Common myeloid progenitor, CD34-positive (primary cell): Measurements from ENCODE around the gene ASS1.
"Not testable (repeated sequence)": the region's sequence is repeated elsewhere in the genome, so short reads cannot be mapped to it uniquely, and the experiment has no call there.

ENCODE experiments used
- CTCF ChIA-PET: fragments of 350-600 bp; sonication (Branson Sonifier 250); formaldehyde crosslinking; loops from one replicate; lab custom pipeline; 2021; ENCODE audit warnings: antibody characterized with exemption; lab: Charles Lee
- POLR2A ChIA-PET: fragments of 350-600 bp; sonication (Branson Sonifier 250); formaldehyde crosslinking; loops from one replicate; lab custom pipeline; 2021; ENCODE audit warnings: antibody characterized with exemption; lab: Charles Lee
- DNase-seq, 3 donors: peaks; one replicate each; pipeline versions ENCODE4 v3.0.0 to v3.0.0-alpha.2; 2013
- H3K27ac ChIP-seq, 2 experiments: 1 replicate in 1 of 2; 2 replicates in 1 of 2; pipeline ENCODE4 v1.7.0; 2013; ENCODE audit warnings: inconsistent platforms in 2 of 2, low read length in 2 of 2, mild to moderate bottlenecking in 2 of 2, low read depth in 1 of 2, moderate library complexity in 1 of 2; ENCODE audit not compliant: severe bottlenecking in 2 of 2, insufficient read depth in 1 of 2, poor library complexity in 1 of 2
- H3K27me3 ChIP-seq, 5 experiments: replicated peaks in 2 of 5; 1 replicate in 3 of 5; 2 replicates in 2 of 5; pipeline versions ENCODE4 v1.6.1 to v1.7.0; 2013; ENCODE audit warnings: low read length in 4 of 5, mild to moderate bottlenecking in 2 of 5, moderate library complexity in 2 of 5, inconsistent platforms in 1 of 5; ENCODE audit not compliant: insufficient read depth in 5 of 5, control insufficient read depth in 4 of 5
- H3K36me3 ChIP-seq, 4 experiments: 1 replicate in 2 of 4; 2 replicates in 2 of 4; pipeline versions ENCODE4 v1.6.1 to v1.7.0; 2013; ENCODE audit warnings: low read length in 3 of 4, control low read depth in 1 of 4, mild to moderate bottlenecking in 1 of 4; ENCODE audit not compliant: control insufficient read depth in 4 of 4, insufficient read depth in 4 of 4
- H3K4me1 ChIP-seq, 4 experiments: 1 replicate in 3 of 4; 2 replicates in 1 of 4; pipeline versions ENCODE4 v1.6.1 to v1.7.1; 2013; ENCODE audit warnings: low read length in 3 of 4, mild to moderate bottlenecking in 3 of 4, control low read depth in 1 of 4, inconsistent platforms in 1 of 4, moderate library complexity in 1 of 4; ENCODE audit not compliant: control insufficient read depth in 4 of 4, insufficient read depth in 4 of 4; ENCODE audit errors: control extremely low read depth in 1 of 4
- H3K4me3 ChIP-seq, 7 experiments: 1 replicate in 4 of 7; 2 replicates in 3 of 7; pipeline versions ENCODE4 v1.5.1 to v1.7.0; 2013; ENCODE audit warnings: mild to moderate bottlenecking in 7 of 7, low read length in 6 of 7, moderate library complexity in 6 of 7, inconsistent platforms in 2 of 7, low read depth in 2 of 7, control low read depth in 1 of 7; ENCODE audit not compliant: insufficient read depth in 4 of 7, control insufficient read depth in 1 of 7; ENCODE audit errors: extremely low read depth in 1 of 7
- H3K9me3 ChIP-seq, 5 experiments: 1 replicate in 4 of 5; 2 replicates in 1 of 5; pipeline versions ENCODE4 v1.6.1 to v1.7.1; 2013; ENCODE audit warnings: low read length in 4 of 5, mild to moderate bottlenecking in 2 of 5, inconsistent platforms in 1 of 5, low read depth in 1 of 5, moderate library complexity in 1 of 5; ENCODE audit not compliant: control insufficient read depth in 4 of 5, insufficient read depth in 2 of 5; ENCODE audit errors: control extremely low read depth in 1 of 5
- WGBS: methylation state at CpG from one replicate; pipeline ENCODE4 v1.1.5; 2013; ENCODE audit not compliant: insufficient coverage; 5-methylcytosine and 5-hydroxymethylcytosine counted together

The ASS1 gene

DNA sequence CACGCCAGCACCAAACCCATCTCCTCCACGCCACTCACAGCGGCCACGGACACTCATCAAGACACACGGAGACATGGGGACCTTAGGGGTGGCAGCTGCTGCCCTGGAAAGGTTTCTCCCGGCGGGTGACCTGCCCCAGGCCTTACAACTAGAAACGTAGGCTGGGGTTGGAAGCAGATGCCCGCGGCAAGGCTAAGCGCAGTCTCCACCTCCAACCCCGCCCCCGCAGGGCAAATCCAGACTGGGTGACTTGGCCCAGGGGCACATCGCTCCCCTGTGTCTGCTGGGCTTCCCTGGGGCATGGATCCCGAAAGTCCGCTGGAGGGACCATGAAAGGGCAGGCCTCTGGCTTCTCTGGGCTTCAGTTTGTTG lies 12.0 kb upstream of the ASS1 start:
- Histone ChIP-seq H3K27ac (no peak overlapping the region), H3K27me3 (peaks cover 3 to 69% (median 24%) of the 10 kb centered on the region in 5 experiments), H3K9me3 (peaks cover 0 to 17% (median 8%) of the 10 kb centered on the region in 5 experiments), H3K36me3 (no peaks in the 10 kb centered on the region), H3K4me3 (peak overlapping the region in 1 of 7 experiments; percentile 57), H3K4me1 (peaks cover 0 to 11% (median 7%) of the 10 kb centered on the region in 4 experiments)
- DNase-seq, result no peak
- WGBS, result 46% methylated on average over 13 of the region's 16 CpGs
- POLR2A ChIA-PET, result no interaction called here
- CTCF ChIA-PET, result no interaction called here

DNA sequence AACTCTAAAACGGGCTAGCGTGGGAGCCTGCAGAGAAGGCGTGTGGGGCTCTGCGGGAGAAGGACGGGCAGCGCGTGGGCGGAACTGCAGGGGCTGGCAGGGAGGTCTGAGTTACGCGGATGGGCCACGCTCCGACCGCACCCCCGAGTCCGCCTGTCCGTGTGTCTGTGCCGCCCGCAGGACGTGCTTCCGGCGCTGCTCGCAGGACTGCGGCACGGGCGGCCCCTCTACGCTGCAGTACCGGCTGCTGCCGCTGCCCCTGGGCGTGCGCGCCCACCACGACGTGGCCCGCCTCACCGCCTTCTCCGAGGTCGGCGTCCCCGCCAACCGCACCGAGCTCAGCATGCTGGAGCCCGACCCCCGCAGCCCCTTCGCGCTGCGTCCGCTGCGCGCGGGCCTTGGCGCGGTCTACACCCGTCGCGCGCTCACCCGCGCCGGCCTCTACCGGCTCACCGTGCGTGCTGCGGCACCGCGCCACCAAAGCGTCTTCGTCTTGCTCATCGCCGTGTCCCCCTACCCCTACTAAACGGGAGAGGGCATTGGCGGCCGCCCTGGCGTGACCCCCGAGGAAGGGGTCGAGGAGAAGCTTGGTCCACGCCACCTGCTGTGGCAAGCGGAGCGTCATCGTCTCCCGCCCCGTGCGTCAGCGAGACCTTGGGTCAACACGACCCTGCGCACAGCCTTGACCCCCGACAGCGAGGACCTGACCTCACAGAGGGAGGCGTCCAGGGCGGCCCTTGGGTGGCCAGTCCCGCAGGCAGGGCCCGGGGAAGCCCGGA lies 11.4 kb upstream of the ASS1 start:
- peak overlapping the region in 4 of 7 experiments; percentile 28 to 57 (median 41) for H3K4me3 ChIP-seq
- peaks cover 0 to 11% (median 7%) of the 10 kb centered on the region in 4 experiments for H3K4me1 ChIP-seq
- H3K9me3 ChIP-seq, result peaks cover 0 to 17% (median 8%) of the 10 kb centered on the region in 5 experiments
- H3K36me3 ChIP-seq, result no peaks in the 10 kb centered on the region
- DNase-seq, result peak; percentile 43 to 75 (median 70)
- 5% methylated on average over 69 of the region's 92 CpGs for WGBS
- peaks cover 3 to 73% (median 24%) of the 10 kb centered on the region in 5 experiments for H3K27me3 ChIP-seq
- no peak overlapping the region for H3K27ac ChIP-seq
- ChIA-PET CTCF (no interaction called here), POLR2A (no interaction called here)

DNA sequence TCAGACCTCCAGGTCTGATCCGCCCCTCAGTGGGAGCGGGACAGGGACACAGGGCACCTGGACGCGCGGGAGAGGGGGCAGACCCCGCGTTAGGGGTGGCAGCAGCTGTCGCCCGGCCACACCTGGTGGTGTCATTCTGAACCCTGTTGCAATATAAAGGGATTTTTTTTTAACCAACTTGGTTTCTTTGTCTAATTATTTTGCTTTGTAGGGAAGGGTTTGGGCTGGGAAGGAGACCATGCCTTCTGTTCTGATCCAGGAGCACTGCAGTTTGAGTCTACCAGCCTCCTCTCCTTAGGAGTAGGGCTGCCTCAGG lies 10.9 kb upstream of the ASS1 start:
- CTCF ChIA-PET, result no interaction called here
- no peak for DNase-seq
- H3K27ac ChIP-seq, result no peak overlapping the region
- POLR2A ChIA-PET, result no interaction called here
- no peak overlapping the region for H3K4me3 ChIP-seq
- peaks cover 3 to 77% (median 24%) of the 10 kb centered on the region in 5 experiments for H3K27me3 ChIP-seq
- peaks cover 0 to 17% (median 8%) of the 10 kb centered on the region in 5 experiments for H3K9me3 ChIP-seq
- peaks cover 0 to 11% (median 7%) of the 10 kb centered on the region in 4 experiments for H3K4me1 ChIP-seq
- no peaks in the 10 kb centered on the region for H3K36me3 ChIP-seq
- 35% methylated on average over 7 of the region's 9 CpGs for WGBS

DNA sequence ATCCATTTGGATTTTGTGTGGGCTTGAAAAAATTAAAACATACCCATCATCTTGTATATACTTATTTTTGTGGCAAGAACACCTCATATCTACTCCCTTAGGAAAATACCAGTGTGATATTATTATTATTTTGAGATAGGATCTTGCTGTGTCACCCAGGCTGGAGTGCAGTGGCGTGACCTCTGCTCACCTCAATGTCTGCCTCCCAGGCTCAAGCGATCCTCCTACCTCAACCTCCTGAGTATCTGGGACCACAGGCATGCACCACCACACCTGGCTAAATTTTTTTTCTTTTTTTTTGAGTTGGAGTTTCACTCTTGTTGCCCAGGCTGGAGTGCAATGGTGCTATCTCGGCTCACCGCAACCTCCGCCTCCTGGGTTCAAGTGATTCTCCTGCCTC lies 10.1 kb upstream of the ASS1 start:
- WGBS, result 100% methylated on average over 2 of the region's 5 CpGs
- Histone ChIP-seq H3K4me1 (peaks cover 0 to 11% (median 7%) of the 10 kb centered on the region in 4 experiments), H3K9me3 (peaks cover 0 to 17% (median 8%) of the 10 kb centered on the region in 5 experiments), H3K27me3 (peaks cover 3 to 77% (median 24%) of the 10 kb centered on the region in 5 experiments)
- H3K36me3 ChIP-seq, H3K27ac ChIP-seq, H3K4me3 ChIP-seq, DNase-seq, POLR2A ChIA-PET, CTCF ChIA-PET: not testable (repeated sequence)

DNA sequence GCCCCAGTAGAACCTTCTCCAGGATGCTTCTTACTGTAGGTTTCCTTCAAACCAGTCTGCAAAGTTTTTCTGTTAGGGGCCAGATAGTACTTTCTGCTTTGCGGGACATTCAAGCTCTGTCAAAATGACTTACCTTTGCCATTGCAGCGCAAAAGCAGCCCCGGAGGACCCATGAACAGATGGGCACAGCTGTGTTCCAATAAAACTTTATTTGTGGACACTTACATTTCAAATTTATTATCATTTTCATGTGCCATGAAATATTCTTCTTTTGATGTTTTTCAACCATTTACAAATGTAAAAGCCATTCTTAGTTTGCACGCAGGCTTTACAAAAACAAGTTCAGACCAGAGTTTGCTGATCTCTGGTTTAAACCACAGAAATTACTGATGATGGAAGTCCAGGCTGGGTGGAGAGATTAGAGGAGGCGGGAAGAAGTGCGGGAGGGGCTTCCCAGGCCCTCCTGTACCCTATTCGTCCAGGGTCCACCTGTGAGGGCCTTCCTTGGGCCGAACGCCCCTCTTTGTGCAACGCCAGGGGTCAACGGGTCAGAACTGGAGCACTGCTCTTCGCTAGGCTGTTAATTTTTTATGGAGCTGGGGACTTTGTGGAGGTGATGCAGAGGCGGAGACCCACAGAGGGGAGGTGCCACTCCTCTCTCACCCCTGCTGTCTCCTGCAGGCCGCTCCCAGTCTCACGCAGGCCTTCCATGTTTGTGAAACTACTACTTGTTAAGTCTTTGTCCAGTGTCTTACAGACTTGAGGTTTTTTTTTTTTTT lies 7.6 kb upstream of the ASS1 start:
- no peak overlapping the region for H3K4me3 ChIP-seq
- H3K9me3 ChIP-seq, result peaks cover 3 to 12% (median 6%) of the 10 kb centered on the region in 5 experiments
- peaks cover 5 to 57% (median 15%) of the 10 kb centered on the region in 5 experiments for H3K27me3 ChIP-seq
- no peaks in the 10 kb centered on the region for H3K36me3 ChIP-seq
- no peak for DNase-seq
- H3K27ac ChIP-seq, result no peak overlapping the region
- POLR2A ChIA-PET, result no interaction called here
- 79% methylated on average over 14 of the region's 15 CpGs for WGBS
- peaks cover 0 to 11% (median 7%) of the 10 kb centered on the region in 4 experiments for H3K4me1 ChIP-seq
- CTCF ChIA-PET, result interaction anchor here (0.7 to 1.7 kb wide), 3 partner anchors 10 to 309 kb away, joined by 3 read pairs; no protein-coding TSS in a partner anchor

DNA sequence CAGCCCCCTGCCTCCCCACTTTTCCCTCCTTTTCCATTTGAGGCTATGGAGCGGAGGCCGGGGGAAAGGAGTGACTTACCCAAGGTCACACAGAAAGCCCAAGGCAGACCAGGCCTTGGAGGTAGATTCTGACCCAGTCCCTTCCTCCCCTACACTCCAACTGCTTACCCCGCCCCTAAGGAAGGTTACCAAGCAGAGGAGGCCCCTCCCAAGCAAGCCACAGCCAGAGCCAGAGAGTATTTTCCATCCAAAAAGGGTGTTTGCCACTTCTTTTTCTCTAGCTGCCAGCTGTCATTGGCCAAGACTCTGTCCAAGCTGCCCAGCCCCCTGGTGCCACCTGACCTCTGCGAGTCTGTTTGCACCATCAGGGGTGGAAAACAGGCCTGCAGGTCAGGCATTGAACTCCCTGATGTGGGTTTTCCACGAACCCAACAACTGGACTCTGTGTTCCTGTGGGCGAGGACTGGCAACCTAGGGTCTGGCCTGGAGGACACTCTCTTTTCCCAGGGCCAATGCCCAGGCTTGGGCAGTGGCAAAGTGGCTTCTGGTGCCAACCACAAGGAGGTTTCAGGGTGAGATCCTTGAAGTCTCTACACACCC lies 6.3 kb upstream of the ASS1 start:
- peaks cover 0 to 3% (median 2%) of the 10 kb centered on the region in 4 experiments for H3K4me1 ChIP-seq
- H3K27me3 ChIP-seq, result peaks cover 5 to 56% (median 11%) of the 10 kb centered on the region in 5 experiments
- no peak overlapping the region for H3K27ac ChIP-seq
- H3K9me3 ChIP-seq, result peaks cover 3 to 13% (median 6%) of the 10 kb centered on the region in 5 experiments
- 93% methylated on average over 4 of the region's 6 CpGs for WGBS
- ChIA-PET POLR2A (no interaction called here), CTCF (interaction anchor here (0.7 to 1.9 kb wide), 4 partner anchors 10 to 311 kb away, joined by 3 to 4 read pairs (median 4); no protein-coding TSS in a partner anchor)
- no peak overlapping the region for H3K4me3 ChIP-seq
- no peak for DNase-seq
- H3K36me3 ChIP-seq, result no peaks in the 10 kb centered on the region
